Measurements from ENCODE around the gene CNR1.

Gene CNR1

DNA sequence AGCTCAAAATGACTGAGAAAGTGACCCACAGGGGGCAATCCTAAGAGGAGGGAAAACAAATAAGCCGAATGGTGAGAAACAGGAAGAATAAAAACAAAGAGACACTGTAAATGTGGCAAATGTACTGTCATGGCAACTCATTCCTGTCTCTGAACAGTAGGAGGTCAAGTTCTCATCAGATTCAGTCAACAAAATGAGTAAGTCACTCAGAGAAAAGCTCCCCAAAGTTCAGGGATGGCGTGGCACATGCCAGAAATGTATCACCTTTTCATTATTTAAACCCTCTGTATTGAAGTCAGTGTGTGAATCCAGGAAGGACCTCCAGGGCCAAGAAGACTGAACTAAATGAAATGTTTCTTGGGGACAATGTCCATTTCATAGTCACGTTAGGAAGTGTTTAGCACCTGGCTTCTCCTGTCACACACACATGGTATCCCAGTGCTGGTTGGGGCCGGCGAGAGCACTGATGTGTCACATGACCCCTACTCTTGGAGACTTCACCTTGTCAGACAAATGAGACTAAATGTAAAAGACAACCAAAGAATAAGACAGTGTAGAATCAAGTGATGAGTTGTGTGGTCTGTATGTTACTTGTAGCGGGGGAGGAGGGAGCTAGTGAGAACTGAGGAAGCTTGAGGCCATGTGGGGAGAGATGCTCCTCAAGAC, 20.7 kb downstream of the CNR1 start:
- TF ChIP-seq, protein P1, sequence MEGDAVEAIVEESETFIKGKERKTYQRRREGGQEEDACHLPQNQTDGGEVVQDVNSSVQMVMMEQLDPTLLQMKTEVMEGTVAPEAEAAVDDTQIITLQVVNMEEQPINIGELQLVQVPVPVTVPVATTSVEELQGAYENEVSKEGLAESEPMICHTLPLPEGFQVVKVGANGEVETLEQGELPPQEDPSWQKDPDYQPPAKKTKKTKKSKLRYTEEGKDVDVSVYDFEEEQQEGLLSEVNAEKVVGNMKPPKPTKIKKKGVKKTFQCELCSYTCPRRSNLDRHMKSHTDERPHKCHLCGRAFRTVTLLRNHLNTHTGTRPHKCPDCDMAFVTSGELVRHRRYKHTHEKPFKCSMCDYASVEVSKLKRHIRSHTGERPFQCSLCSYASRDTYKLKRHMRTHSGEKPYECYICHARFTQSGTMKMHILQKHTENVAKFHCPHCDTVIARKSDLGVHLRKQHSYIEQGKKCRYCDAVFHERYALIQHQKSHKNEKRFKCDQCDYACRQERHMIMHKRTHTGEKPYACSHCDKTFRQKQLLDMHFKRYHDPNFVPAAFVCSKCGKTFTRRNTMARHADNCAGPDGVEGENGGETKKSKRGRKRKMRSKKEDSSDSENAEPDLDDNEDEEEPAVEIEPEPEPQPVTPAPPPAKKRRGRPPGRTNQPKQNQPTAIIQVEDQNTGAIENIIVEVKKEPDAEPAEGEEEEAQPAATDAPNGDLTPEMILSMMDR (IDR thresholded peaks at IDR 0.05; ENCODE audit: extremely low read depth, insufficient read depth, missing control alignments) = no peak
- DNase-seq (ENCODE audit: low spot score) = no peak
- in situ Hi-C loops (cut with MboI; ENCODE audit: low pct_unique_long_range_greater_than_20kb, low sequenced_read_pairs, unreplicated experiment) = no loop called here

DNA sequence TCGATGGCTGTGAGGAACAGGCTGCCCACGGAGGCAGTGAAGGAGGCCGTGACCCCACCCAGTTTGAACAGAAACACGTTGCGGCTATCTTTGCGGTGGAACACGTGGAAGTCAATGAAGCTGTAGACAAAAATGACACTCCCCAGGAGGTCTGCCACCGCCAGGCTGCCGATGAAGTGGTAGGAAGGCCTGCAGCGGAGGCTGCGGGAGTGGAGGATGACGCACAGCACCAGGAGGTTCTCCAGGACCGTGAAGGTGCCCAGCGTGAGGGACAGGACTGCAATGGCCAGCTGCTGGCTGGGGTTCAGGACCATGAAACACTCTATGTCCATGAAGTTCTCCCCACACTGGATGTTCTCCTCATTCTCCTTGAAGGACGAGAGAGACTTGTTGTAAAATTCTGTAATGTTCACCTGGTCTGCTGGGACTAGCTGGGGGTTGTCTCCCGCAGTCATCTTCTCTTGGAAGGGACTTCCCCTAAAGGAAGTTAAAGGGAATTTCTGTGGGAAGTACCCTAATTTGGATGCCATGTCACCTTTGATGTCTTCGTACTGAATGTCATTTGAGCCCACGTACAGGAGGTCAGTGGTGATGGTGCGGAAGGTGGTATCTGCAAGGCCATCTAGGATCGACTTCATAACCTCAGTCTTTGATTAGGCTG, 21.4 kb downstream of the CNR1 start:
- in situ Hi-C loops (cut with MboI; ENCODE audit: low pct_unique_long_range_greater_than_20kb, low sequenced_read_pairs, unreplicated experiment) = no loop called here
- TF ChIP-seq, protein P1 (IDR thresholded peaks at IDR 0.05; ENCODE audit: extremely low read depth, insufficient read depth, missing control alignments) = no peak
- no peak for DNase-seq (ENCODE audit: low spot score)

DNA sequence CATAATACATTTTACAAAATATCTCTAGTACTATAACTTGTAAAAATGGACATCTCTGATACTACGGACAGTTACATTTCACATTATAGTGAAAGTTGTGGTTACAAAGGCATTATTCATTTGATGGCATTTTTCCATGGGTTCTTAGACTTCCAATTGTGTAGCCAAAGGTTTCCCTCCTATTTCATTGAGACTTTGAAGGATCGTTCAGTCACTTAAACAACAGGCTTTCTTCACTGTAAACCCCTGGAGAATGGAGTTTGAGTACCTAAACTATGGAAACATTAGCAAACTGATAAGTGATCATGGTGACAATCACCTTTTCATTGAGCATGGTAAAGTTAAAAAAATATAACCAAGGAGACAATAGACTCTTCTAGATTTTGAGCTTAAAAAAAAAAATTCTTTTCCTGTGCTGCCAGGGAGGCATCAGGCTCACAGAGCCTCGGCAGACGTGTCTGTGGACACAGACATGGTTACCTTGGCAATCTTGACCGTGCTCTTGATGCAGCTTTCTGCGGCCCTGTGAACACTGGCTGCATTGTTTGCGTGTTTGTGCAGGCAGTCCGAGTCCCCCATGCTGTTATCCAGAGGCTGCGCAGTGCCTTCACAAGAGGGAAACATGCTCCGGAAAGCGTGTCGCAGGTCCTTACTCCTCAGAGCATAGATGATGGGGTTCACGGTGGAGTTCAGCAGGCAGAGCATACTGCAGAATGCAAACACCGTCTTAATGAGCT, 22.6 kb downstream of the CNR1 start:
- in situ Hi-C loops (cut with MboI; ENCODE audit: low pct_unique_long_range_greater_than_20kb, low sequenced_read_pairs, unreplicated experiment) = no loop called here
- DNase-seq (ENCODE audit: low spot score) = no peak
- TF ChIP-seq, protein P1 (IDR thresholded peaks at IDR 0.05; ENCODE audit: extremely low read depth, insufficient read depth, missing control alignments) = no peak

DNA sequence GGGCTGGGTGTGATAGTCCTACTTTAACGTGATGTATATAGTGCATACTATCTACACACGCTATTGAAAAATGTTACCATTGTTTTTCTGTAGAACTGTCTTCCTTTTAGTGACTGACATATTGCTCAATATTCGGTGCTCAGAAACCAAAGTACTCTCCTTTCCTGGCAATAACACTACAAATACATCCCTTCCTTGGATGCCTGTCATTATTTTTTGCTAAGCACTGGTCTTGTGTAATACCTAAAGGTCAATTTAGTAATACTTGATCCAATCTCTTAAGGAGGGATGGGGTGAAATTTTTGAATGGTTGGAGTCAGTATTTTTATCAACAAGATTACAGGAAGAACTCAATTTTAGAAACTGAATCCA, 23.9 kb downstream of the CNR1 start:
- DNase-seq (ENCODE audit: low spot score) = no peak
- TF ChIP-seq, protein P1 (IDR thresholded peaks at IDR 0.05; ENCODE audit: extremely low read depth, insufficient read depth, missing control alignments) = no peak
- in situ Hi-C loops (cut with MboI; ENCODE audit: low pct_unique_long_range_greater_than_20kb, low sequenced_read_pairs, unreplicated experiment) = no loop called here

DNA sequence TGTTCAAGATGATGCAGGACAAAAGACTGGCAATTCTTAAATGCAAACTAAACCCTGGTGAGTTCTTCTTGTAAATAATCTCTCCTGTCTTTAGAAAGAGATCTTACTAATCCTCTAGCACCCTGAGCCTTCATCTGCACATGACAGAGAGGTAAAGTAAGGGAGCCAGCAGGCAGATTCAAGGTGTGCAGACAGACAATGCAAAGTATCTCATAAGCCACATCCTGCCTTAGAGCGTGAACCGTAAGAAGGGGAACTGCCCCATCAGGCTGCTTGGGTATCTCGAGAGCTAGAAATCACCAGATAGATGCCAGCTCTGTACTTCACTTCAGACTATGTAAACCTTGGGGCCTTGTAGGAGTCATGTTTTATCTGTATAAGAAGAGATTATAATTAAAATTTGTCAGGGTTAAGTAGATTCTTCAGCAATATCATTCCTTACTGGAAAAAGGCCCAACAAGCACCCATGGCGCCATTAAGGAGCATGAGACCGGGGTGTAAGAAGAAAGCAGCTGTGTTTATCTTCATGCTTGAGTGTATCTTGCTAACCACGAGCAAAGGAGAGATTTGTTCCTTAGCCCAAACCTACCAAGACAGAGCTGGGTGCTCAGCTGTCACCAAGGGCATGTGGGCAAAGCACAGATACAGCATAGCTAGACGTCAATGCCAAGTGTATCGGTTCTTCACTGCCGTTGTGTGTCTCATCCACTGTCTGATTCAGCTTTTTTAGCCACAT, 24.4 kb downstream of the CNR1 start:
- TF ChIP-seq, protein P1 (IDR thresholded peaks at IDR 0.05; ENCODE audit: extremely low read depth, insufficient read depth, missing control alignments) = no peak
- peak; percentile 68 for DNase-seq (ENCODE audit: low spot score)
- in situ Hi-C loops (cut with MboI; ENCODE audit: low pct_unique_long_range_greater_than_20kb, low sequenced_read_pairs, unreplicated experiment) = no loop called here

DNA sequence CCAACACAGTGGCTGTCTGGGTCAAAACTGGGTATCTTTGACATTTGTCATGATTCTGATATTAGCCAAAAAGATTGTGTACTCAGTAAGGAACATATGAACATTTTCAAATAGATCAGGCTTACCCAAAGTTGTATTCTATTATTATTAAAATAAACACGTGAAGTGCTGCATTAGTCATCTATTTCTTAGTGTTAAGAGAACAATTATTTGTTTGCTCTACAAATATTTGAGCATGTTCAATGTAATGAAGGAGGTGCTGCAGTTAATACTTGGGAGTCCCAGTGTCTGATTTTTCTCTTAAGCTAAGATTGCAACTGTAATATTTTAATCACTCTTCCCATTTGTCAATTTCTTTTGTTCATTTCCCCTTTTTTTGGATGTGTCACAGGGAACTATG, 28.2 kb downstream of the CNR1 start:
- TF ChIP-seq, protein P1 (IDR thresholded peaks at IDR 0.05; ENCODE audit: extremely low read depth, insufficient read depth, missing control alignments) = no peak
- no peak for DNase-seq (ENCODE audit: low spot score)
- in situ Hi-C loops (cut with MboI; ENCODE audit: low pct_unique_long_range_greater_than_20kb, low sequenced_read_pairs, unreplicated experiment) = no loop called here
